Measurements from ENCODE around the gene FDPS. TPM values are rescaled to one million over a fixed set of nuclear protein-coding genes. Genes with fewer than 3 reads are reported as not detected.

Gene FDPS
- total RNA-seq, 1 donor from 2014 or later = 425 TPM

GRCh38 chr1:155360051-155360450 lies 51.4 kb downstream of the FDPS start:
- DNase-seq (ENCODE audit: low read depth, low spot score) = no peak

Other genes with a start within 250 kb of the FDPS start
- 6.5 and 10.9 TPM in 2 replicates for gene EFNA4, start 245.1 kb upstream of the FDPS start, total RNA-seq
- gene EFNA3, start 230.0 kb upstream of the FDPS start, total RNA-seq = 1.2 and 1.9 TPM in 2 replicates
- 53.3 and 57.0 TPM in 2 replicates for gene EFNA1, start 181.0 kb upstream of the FDPS start, total RNA-seq
- gene SLC50A1, start 173.0 kb upstream of the FDPS start, total RNA-seq = 24.1 and 40.8 TPM in 2 replicates
- gene DPM3, start 168.3 kb upstream of the FDPS start, total RNA-seq = 29.2 and 31.1 TPM in 2 replicates
- 117 and 121 TPM in 2 replicates for gene KRTCAP2, start 135.6 kb upstream of the FDPS start, total RNA-seq
- gene TRIM46, start 135.0 kb upstream of the FDPS start, total RNA-seq = 4.1 and 4.9 TPM in 2 replicates
- 12.8 and 17.1 TPM in 2 replicates for gene THBS3, start 101.0 kb upstream of the FDPS start, total RNA-seq
- 45.1 and 54.2 TPM in 2 replicates for gene MTX1, start 100.2 kb upstream of the FDPS start, total RNA-seq
- 4.9 and 6.5 TPM in 2 replicates for gene ENTREP3, start 53.4 kb upstream of the FDPS start, total RNA-seq
- gene SCAMP3, start 46.5 kb upstream of the FDPS start, total RNA-seq = 32.3 and 45.2 TPM in 2 replicates
- 19.8 and 28.7 TPM in 2 replicates for gene CLK2, start 35.4 kb upstream of the FDPS start, total RNA-seq
- 0.40 and 0.53 TPM in 2 replicates for gene HCN3, start 31.4 kb upstream of the FDPS start, total RNA-seq
- not detected in 2 replicates for gene PKLR, start 7.4 kb upstream of the FDPS start, total RNA-seq
- 10.8 and 21.2 TPM in 2 replicates for gene RUSC1, start 12.0 kb downstream of the FDPS start, total RNA-seq

Data from pulmonary artery endothelial cell (primary cell).